Uterus (tissue), 4 donors: ENCODE measurements around the gene STIM2. TPM values are rescaled to one million over a fixed set of nuclear protein-coding genes. Genes with fewer than 3 reads are reported as not detected.

ENCODE experiments used
- DNase-seq, 2 donors: peaks; one replicate each; pipeline ENCODE4 v3.0.0-alpha.2; 2019 to 2020
- H3K27ac ChIP-seq, 2 donors: fragments of 200-600 bp; sonication (generic); 1 replicate in 1 of 2; 2 replicates in 1 of 2; pipeline ENCODE4 v1.5.1; 2016 to 2018
- H3K27me3 ChIP-seq, 2 donors: fragments of 200-600 bp; sonication (generic); one replicate each; pipeline ENCODE4 v1.5.1; 2018 to 2019; ENCODE audit warnings: control low read depth in 1 of 2
- H3K36me3 ChIP-seq, 2 donors: fragments of 200-600 bp; sonication (generic); one replicate each; pipeline ENCODE4 v1.5.1; 2019; ENCODE audit warnings: control low read depth in 1 of 2
- H3K4me1 ChIP-seq, 2 donors: fragments of 200-600 bp; sonication (generic); one replicate each; pipeline ENCODE4 v1.5.1; 2018 to 2019; ENCODE audit warnings: control low read depth in 1 of 2
- H3K4me3 ChIP-seq, 2 donors: fragments of 200-600 bp; sonication (generic); 1 replicate in 1 of 2; 2 replicates in 1 of 2; pipeline ENCODE4 v1.5.1; 2018 to 2019; ENCODE audit warnings: mild to moderate bottlenecking in 1 of 2
- H3K9me3 ChIP-seq, 2 donors: fragments of 200-600 bp; sonication (generic); one replicate each; pipeline ENCODE4 v1.5.1; 2019; ENCODE audit warnings: control low read depth in 1 of 2
- CTCF ChIP-seq, 4 experiments: fragments of 200-600 bp in 2 of 4; fragments of 450-650 bp in 2 of 4; sonication (generic) in 2 of 4; IDR thresholded peaks; one replicate each; pipeline ENCODE4 v1.5.1; 2016 to 2019; ENCODE audit warnings: antibody characterized with exemption in 4 of 4, mild to moderate bottlenecking in 2 of 4, moderate library complexity in 1 of 4
- POLR2A ChIP-seq, 2 donors: fragments of 450-650 bp; IDR thresholded peaks; one replicate each; pipeline ENCODE4 v1.6.1; 2016; ENCODE audit warnings: antibody characterized with exemption in 2 of 2, mild to moderate bottlenecking in 1 of 2, moderate library complexity in 1 of 2
- intact Hi-C: fragments of 100-400 bp; cut with DNase I; formaldehyde crosslinking; loops from one replicate; pipeline ENCODE4 v1.15.1; 2023; ENCODE audit warnings: low total_unique reads
- total RNA-seq, 4 donors: library from RNA; depleted of rRNA in 3 of 4; stranded (reverse); fragments of >200 nt in 3 of 4; gene quantifications; one replicate each; pipeline versions ENCODE4 v1.1.0 to v1.2.4, GENCODE V29; 2014 to 2023
- donor health status: DM: yes; HTN: yes; CAD: no.

Gene STIM2
- total RNA-seq, 4 donors from 2014 or later, result 27.9 to 38.2 (median 29.4) TPM

GRCh38 chr4:26873391-26874026 is 12.9 kb downstream of the STIM2 start:
- Histone ChIP-seq H3K27ac (no peak overlapping the region), H3K36me3 (no peaks in the 10 kb centered on the region), H3K4me1 (no peaks in the 10 kb centered on the region), H3K9me3 (no peaks in the 10 kb centered on the region), H3K4me3 (no peak overlapping the region), H3K27me3 (no peaks in the 10 kb centered on the region)
- intact Hi-C loops, result no loop called here
- no peak for TF ChIP-seq POLR2A (IDR thresholded peaks at IDR 0.05)
- TF ChIP-seq CTCF (IDR thresholded peaks at IDR 0.05), result no peak
- no peak for DNase-seq

DNA sequence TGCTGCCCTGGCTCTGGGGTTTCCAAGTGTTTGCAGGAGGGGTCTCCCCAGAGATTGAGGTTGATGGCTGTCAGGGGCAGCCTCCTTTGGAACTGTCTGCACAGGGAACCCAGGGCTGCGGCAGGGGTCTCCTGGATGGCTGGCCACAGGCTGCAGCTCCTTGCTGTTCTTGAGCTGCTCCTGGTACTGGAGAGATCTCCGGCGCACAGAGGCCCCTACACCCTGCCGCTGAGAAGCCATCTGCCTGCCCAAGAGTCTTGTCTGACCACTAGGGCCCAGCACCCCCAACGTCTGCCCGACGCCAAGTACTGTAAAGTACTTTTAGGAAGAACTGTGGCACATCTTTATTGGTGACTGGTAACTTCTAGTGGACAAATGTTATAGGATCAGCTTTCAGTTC is 13.5 kb downstream of the STIM2 start:
- no peak for DNase-seq
- H3K4me1 ChIP-seq, result no peaks in the 10 kb centered on the region
- no peaks in the 10 kb centered on the region for H3K27me3 ChIP-seq
- no peak overlapping the region for H3K4me3 ChIP-seq
- no peak overlapping the region for H3K27ac ChIP-seq
- H3K36me3 ChIP-seq, result no peaks in the 10 kb centered on the region
- TF ChIP-seq POLR2A (IDR thresholded peaks at IDR 0.05) (no peak), CTCF (IDR thresholded peaks at IDR 0.05) (no peak)
- no peaks in the 10 kb centered on the region for H3K9me3 ChIP-seq
- intact Hi-C loops, result no loop called here

GRCh38 chr4:26877406-26877805 is 16.8 kb downstream of the STIM2 start:
- Histone ChIP-seq H3K4me1 (no peaks in the 10 kb centered on the region), H3K27me3 (no peaks in the 10 kb centered on the region), H3K27ac (no peak overlapping the region), H3K9me3 (no peaks in the 10 kb centered on the region), H3K4me3 (no peak overlapping the region), H3K36me3 (no peaks in the 10 kb centered on the region)
- TF ChIP-seq POLR2A (IDR thresholded peaks at IDR 0.05) (no peak), CTCF (IDR thresholded peaks at IDR 0.05) (no peak)
- intact Hi-C loops, result no loop called here
- DNase-seq, result no peak

DNA sequence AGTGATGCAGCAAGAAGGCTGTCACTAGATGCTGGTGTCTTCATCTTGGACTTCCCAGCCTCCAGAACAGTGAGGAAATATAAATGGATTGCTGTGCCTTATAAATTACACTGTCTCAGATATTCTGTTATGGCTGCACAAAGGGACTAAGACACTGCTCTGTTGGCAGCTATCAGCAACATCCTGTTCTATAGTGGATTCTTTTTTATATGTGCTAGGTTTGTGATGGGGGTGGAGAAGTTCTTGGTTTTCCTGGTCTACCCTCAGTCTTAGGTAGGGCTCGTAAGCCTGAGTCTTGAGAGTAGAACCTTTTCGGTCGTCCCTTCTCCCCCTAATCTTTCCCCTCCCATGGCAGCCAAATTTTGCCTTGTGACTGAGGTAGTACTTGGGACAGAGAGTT is 17.3 kb downstream of the STIM2 start:
- intact Hi-C loops, result no loop called here
- Histone ChIP-seq H3K27ac (no peak overlapping the region), H3K4me3 (no peak overlapping the region), H3K4me1 (no peaks in the 10 kb centered on the region), H3K27me3 (no peaks in the 10 kb centered on the region), H3K9me3 (no peaks in the 10 kb centered on the region), H3K36me3 (no peaks in the 10 kb centered on the region)
- no peak for DNase-seq
- TF ChIP-seq POLR2A (IDR thresholded peaks at IDR 0.05), result no peak
- no peak for TF ChIP-seq CTCF (IDR thresholded peaks at IDR 0.05)

DNA sequence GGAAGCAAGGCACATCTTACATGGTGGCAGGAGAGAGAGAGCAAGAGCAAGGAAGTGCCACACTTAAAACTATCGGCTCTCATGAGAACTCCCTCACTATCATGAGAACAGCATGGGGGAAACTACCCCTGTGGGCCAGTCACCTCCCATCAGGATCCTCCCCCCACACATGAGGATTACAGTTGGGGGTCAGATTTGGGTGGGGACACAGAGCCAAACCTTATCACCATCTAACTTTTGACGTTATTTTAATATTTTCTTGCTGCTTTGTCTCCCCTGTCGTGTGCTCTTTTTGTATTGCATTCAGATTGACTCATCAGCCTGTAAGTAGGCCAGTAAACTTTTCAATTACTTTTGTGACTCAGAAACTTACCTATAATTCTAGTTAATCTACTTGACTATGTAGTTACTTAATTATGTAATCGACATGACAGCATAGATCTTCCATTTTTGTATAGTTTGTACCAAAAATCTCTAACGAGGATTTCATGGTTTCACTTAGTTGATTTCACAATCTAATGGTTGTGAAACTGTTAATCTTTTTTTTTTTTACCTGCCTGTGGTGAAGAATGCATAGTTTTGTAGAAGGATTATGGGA is 18.3 kb downstream of the STIM2 start:
- intact Hi-C loops, result no loop called here
- no peaks in the 10 kb centered on the region for H3K4me1 ChIP-seq
- no peak for TF ChIP-seq POLR2A (IDR thresholded peaks at IDR 0.05)
- no peak for TF ChIP-seq CTCF (IDR thresholded peaks at IDR 0.05)

More for the DNA sequence above, 18.3 kb downstream of the STIM2 start:
- H3K4me3 ChIP-seq, result no peak overlapping the region
- H3K27ac ChIP-seq, result no peak overlapping the region
- no peak for DNase-seq
- no peaks in the 10 kb centered on the region for H3K9me3 ChIP-seq
- no peaks in the 10 kb centered on the region for H3K27me3 ChIP-seq
- H3K36me3 ChIP-seq, result no peaks in the 10 kb centered on the region
